Adrenal gland (tissue), 12 donors: ENCODE measurements around the gene HOXB8. TPM values are rescaled to one million over a fixed set of nuclear protein-coding genes. Genes with fewer than 3 reads are reported as not detected.

Source experiments
- DNase-seq, 7 donors: peaks; one replicate each; pipeline ENCODE4 v3.0.0-alpha.2; 2019 to 2020
- H3K27ac ChIP-seq, 5 donors: fragments of 200-600 bp; sonication (generic) in 4 of 5; 1 replicate in 3 of 5; 2 replicates in 2 of 5; pipeline versions ENCODE4 v1.5.1 to v1.8.0; 2016 to 2020; ENCODE audit warnings: mild to moderate bottlenecking in 1 of 5
- H3K27me3 ChIP-seq: fragments of 200-600 bp; 2 replicates; pipeline ENCODE4 v1.8.0; 2021
- H3K36me3 ChIP-seq, 2 donors: fragments of 200-600 bp; replicated peaks in 1 of 2; 1 replicate in 1 of 2; 2 replicates in 1 of 2; pipeline versions ENCODE4 v1.5.1 to v1.8.0; 2018 to 2022
- H3K4me1 ChIP-seq, 2 donors: fragments of 200-600 bp; replicated peaks in 1 of 2; 1 replicate in 1 of 2; 2 replicates in 1 of 2; pipeline versions ENCODE4 v1.5.1 to v1.8.0; 2018 to 2021
- H3K4me3 ChIP-seq, 4 donors: fragments of 200-600 bp; sonication (generic) in 3 of 4; one replicate each; pipeline ENCODE4 v1.5.1; 2016 to 2018
- H3K9me3 ChIP-seq, 3 donors: fragments of 200-600 bp; sonication (generic) in 1 of 3; replicated peaks in 1 of 3; 1 replicate in 2 of 3; 2 replicates in 1 of 3; pipeline versions ENCODE4 v1.5.1 to v1.8.0; 2016 to 2021
- POLR2A ChIP-seq, 2 donors: fragments of 450-650 bp; IDR thresholded peaks; one replicate each; pipeline ENCODE4 v1.6.1; 2017; ENCODE audit warnings: antibody characterized with exemption in 2 of 2, mild to moderate bottlenecking in 2 of 2, moderate library complexity in 1 of 2
- WGBS, 4 donors: extraction: QIAGEN DNeasy Blood & Tissue Kit in 2 of 4; methylation state at CpG; one replicate each; pipeline versions ENCODE4 v1.1.5 to v1.1.7; 2013 to 2017; 5-methylcytosine and 5-hydroxymethylcytosine counted together
- intact Hi-C, 2 donors: fragments of 100-400 bp; cut with DNase I; formaldehyde crosslinking; loops; one replicate each; pipeline versions ENCODE4 v1.14.1 to v1.15.0; 2022 to 2023
- polyA plus RNA-seq, 3 donors: library from polyadenylated mRNA; stranded (reverse); fragments of 200-250 nt in 2 of 3; fragments of 350-450 nt in 1 of 3; fragmentation: Illumina TruSeq in 1 of 3; extraction: RNeasy Lipid Tissue Mini Kit (QIAGEN cat#74804) in 1 of 3; gene quantifications; one replicate each; pipeline ENCODE4 v1.2.3, GENCODE V29; 2013 to 2014
- total RNA-seq, 9 donors: library from RNA; depleted of rRNA in 4 of 9; stranded (reverse); fragments of >200 nt in 4 of 9; fragments of 120-200 nt in 1 of 9; fragmentation: NEBNext Ultra II Directional in 1 of 9; extraction: Animal tissue kit (Norgen Biotek cat#: 25700) in 1 of 9; gene quantifications; one replicate each; pipeline versions ENCODE4 v1.1.0 to v1.2.4, GENCODE V29; 2013 to 2023
- TF ChIP-seq, protein P1 (sequence below), 6 experiments: fragments of 450-650 bp in 4 of 6; fragments of 200-600 bp in 2 of 6; sonication (generic) in 1 of 6; IDR thresholded peaks; 1 replicate in 5 of 6; 2 replicates in 1 of 6; pipeline versions ENCODE4 v1.5.1 to v1.8.0; 2016 to 2021; ENCODE audit warnings: antibody characterized with exemption in 6 of 6, mild to moderate bottlenecking in 2 of 6, moderate library complexity in 1 of 6
- donor health status: healthy with polysubstance abuse.
- donor health status: Bipolar disorder and iron deficiency.
- donor health status: DM: yes; HTN: yes; CAD: no.
- donor health status: DM: no; HTN: no; CAD: no.
- donor health status: DM: no; HTN: no; CAD: no.
- donor health status: DM: yes; HTN: yes; CAD: no.

HOXB8 gene
- total and polyA plus RNA-seq, 12 donors: 0.72 to 13.3 (median 5.9) TPM

DNA sequence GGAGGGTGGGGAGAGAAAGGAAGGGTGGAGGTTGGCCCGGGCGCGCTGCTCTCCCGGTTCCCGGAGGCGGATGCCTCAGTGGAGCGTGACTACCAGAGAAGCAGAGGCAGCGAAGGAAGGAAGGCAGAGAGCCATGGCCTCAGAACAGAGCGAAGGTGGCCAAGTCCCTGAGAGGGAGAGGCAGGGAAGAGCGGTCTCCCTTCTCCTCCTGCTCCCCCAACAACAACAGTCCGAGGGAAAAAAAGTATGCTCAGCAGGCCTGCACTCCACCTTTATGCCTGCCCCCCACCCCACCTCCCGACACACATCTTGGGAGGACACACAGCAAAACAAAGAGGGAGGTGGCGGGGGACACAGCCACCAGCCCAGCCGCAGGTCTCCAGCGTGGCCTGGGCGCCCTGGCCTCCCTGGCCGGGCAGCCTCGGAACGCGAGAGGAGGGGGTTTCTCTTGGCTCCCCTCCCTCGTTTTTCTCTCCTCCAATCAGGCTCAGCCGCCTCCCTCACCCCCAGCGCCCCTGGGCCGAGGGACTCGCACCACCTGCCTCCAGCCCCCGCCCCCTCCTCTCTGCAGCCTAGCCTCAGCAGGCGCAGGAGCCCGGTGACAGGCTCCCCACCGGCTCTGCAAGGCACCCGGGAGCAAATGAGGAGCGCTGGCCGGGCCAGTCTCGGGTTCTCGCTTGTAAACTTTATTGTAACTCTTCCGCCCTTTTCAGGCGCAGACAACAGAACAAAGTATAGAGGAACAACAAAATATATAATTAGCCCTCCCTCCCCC lies 3.2 kb downstream of the HOXB8 start:
- H3K27ac ChIP-seq: peak overlapping the region in 4 of 5 donors; percentile 74 to 88 (median 78)
- no peak for TF ChIP-seq POLR2A (IDR thresholded peaks at IDR 0.05)
- TF ChIP-seq, protein P1, sequence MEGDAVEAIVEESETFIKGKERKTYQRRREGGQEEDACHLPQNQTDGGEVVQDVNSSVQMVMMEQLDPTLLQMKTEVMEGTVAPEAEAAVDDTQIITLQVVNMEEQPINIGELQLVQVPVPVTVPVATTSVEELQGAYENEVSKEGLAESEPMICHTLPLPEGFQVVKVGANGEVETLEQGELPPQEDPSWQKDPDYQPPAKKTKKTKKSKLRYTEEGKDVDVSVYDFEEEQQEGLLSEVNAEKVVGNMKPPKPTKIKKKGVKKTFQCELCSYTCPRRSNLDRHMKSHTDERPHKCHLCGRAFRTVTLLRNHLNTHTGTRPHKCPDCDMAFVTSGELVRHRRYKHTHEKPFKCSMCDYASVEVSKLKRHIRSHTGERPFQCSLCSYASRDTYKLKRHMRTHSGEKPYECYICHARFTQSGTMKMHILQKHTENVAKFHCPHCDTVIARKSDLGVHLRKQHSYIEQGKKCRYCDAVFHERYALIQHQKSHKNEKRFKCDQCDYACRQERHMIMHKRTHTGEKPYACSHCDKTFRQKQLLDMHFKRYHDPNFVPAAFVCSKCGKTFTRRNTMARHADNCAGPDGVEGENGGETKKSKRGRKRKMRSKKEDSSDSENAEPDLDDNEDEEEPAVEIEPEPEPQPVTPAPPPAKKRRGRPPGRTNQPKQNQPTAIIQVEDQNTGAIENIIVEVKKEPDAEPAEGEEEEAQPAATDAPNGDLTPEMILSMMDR (IDR thresholded peaks at IDR 0.05): no peak
- peak overlapping the region in 1 of 4 donors; percentile 79 for H3K4me3 ChIP-seq
- WGBS, 4 donors: 10 to 18% (median 13%) methylated on average over 24 to 36 of the region's 36 CpGs
- peaks cover 3 to 21% of the 10 kb centered on the region in 2 donors for H3K4me1 ChIP-seq
- DNase-seq: peak in 5 of 7 donors; percentile 53 to 68 (median 60)
- intact Hi-C loops: loop anchor here in 1 of 2 donors (10.0 kb wide), 1 partner anchor 587 kb away; no protein-coding TSS in a partner anchor
- peaks cover 22% of the 10 kb centered on the region for H3K27me3 ChIP-seq
- no peaks in the 10 kb centered on the region for H3K36me3 ChIP-seq
- H3K9me3 ChIP-seq: no peaks in the 10 kb centered on the region

DNA sequence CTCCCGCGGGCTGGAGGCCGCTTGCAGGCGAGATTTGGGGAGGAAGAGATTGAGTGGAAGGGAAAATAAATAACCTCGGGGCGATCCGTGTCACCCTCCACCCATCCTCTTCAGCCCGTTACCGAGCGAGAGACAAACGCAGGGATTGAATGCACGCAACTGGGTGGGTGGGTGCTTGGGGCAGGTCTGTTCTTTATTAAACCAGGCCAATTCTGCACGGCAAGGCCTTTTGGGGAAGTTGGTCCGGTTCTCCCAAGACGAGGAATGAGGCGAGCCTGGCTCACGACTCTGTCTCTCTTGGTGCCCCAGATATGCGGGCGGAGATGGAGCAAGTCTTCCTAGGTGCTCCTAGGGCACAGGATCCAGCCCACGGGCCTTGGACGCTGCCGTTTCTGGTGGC lies 3.9 kb downstream of the HOXB8 start:
- H3K27me3 ChIP-seq: peaks cover 15% of the 10 kb centered on the region
- peak in 5 of 7 donors; percentile 33 to 62 (median 54) for DNase-seq
- no peak for TF ChIP-seq POLR2A (IDR thresholded peaks at IDR 0.05)
- TF ChIP-seq, protein P1 (IDR thresholded peaks at IDR 0.05): no peak
- H3K4me1 ChIP-seq: peaks cover 3 to 21% of the 10 kb centered on the region in 2 donors
- peak overlapping the region in 3 of 4 donors; percentile 50 to 79 (median 60) for H3K4me3 ChIP-seq
- no peaks in the 10 kb centered on the region for H3K9me3 ChIP-seq
- intact Hi-C loops: loop anchor here in 1 of 2 donors (10.0 kb wide), 1 partner anchor 586 kb away; no protein-coding TSS in a partner anchor
- H3K27ac ChIP-seq: peak overlapping the region; percentile 43 to 88 (median 79)
- H3K36me3 ChIP-seq: no peaks in the 10 kb centered on the region
- 1 to 3% (median 2%) methylated on average over 22 of the region's 22 CpGs for WGBS, 4 donors

DNA sequence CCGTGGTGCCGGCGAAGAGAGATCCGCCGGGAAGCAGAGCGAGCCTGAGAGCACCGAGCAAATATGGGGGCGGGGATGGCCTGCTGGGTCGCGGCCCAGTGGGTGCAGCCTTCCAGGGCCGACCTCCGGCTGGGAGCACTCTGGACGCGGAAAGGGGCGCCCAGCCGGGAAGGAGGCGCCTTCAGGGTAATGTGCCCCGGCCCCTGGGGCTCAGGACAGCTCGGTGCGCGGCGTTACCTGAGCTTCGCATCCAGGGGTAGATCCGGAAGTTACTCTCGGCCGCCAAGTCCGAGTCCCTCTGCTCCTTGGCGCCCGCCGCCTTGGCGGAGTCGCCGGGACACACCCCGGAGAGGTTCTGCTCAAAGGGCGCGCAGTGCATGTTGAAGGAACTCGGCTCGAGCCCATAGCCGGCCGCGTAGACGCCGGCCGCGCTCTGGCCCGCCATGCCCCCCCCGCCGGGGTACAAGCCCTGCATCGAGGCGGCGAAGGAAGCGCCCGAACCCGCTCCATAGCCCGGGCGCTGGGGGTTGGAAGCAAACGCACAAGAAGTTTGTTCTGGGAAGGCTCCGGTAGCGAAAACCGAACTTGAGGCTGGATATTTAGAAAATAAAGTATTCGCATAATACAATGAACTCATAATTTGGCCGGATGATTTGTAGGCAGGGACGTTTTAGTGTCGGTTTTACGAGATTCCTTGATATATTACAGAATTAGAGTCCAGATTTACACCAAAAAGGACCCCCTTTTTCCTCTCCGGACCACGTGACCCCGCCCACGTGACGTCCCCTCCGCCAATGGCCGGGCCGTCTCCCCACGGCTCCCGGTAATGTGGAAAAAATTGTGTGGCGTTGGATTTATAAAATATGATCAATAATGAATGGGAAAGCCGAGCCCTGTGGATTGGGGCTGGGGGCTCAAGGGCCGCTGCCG lies 4.5 kb downstream of the HOXB8 start, which contains the start of gene HOXB7:
Gene HOXB7, minus strand, starts transcription at position 736 of the 930 bp plus-strand sequence. Its CDS starts 99 bp downstream, at position 637.
- intact Hi-C loops: loop anchor here in 1 of 2 donors (10.0 kb wide), 1 partner anchor 586 kb away; no protein-coding TSS in a partner anchor
- 0 to 1% (median 1%) methylated on average over 23 to 79 of the region's 79 CpGs for WGBS, 4 donors
- peaks cover 3 to 21% of the 10 kb centered on the region in 2 donors for H3K4me1 ChIP-seq
- DNase-seq: peak; percentile 67 to 84 (median 80)
- TF ChIP-seq, protein P1 (IDR thresholded peaks at IDR 0.05): no peak
- TF ChIP-seq POLR2A (IDR thresholded peaks at IDR 0.05): peak in 1 of 2 donors; percentile 38
- no peaks in the 10 kb centered on the region for H3K9me3 ChIP-seq
- no peaks in the 10 kb centered on the region for H3K36me3 ChIP-seq
- peak within 1 kb of the TSS; percentile 43 to 88 (median 79) for H3K27ac ChIP-seq
- peaks cover 9% of the 10 kb centered on the region for H3K27me3 ChIP-seq
- peak within 1 kb of the TSS; percentile 50 to 79 (median 66) for H3K4me3 ChIP-seq
